ENCODE results near the gene DMD.

Gene DMD

DNA sequence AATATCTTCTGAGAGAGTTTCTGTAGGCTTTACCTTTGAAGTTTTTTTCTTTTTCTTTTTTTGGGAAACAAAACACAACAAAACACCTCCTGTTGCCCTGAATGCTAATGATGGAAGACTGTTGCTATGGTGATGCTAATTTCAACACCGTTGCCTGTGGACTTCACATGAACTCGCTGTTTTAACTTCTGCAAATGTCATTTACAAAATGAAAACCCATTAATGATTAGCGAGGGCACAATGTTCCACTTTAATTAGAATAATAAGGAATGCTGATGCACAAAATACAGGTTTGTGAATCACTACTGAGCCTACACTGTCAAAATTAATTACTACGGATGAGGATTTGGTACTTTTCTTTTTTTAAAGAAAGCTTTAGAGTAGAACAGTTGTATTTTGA is 1912.4 kb downstream of the DMD start:
- DNase-seq (ENCODE audit: low read depth in 2 of 2): no peak

DNA sequence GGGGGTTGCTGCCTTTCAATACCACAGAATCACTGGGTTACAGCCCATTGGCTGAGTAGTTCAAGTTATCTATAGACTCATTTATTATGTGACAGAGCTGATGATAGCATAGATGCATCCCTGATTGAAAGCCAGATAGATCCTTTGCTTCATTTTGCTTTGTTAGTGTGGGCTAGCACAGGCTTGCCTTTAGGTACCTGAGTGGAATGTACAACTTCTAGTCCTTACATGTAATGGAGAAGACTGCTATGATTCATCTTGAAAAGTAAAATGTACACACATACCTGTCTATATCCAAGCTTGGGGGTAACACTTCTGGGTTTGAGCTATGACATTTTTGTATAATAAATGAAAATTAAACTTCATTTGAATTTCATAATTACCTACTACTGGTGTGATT is 1913.5 kb downstream of the DMD start:
- no peak for DNase-seq (ENCODE audit: low read depth in 2 of 2)

DNA sequence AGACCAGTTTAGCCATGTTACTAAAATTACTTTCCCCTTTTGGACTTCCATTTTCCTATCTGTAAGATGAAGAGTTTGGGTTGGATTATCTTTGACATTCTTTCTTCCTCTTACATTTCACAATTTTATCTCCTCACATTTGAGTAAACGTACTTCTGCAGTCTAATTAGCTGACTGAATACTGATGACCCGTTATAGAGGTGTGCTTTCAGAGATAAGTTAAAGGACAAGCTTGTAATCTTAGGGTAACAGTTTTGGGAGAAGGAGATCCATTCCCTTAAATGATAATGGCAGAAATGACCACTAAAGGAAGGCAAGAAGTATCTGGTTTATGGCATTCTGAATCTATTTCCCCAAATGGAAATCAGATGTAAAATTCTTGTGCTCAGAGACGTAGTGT is 1916.9 kb downstream of the DMD start:
- no peak for DNase-seq (ENCODE audit: low read depth in 2 of 2)

DNA sequence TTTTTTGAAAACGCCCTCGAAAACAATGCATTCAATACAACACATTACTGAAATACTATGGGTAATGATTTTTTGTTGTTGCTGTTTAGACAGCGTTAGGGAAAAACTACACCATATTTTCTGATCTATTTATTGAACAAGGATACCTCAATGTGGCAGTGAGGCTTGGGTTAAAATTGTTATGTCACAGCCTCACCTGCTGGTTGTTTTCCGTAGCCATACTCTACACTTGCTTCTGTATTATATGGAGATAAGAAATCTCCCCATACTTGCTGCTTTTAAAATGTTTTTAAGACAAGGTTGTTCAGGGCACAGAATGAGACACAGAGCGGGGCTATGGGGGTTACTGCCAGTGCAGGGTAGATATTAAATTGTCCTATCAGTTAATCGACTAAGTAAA is 1917.9 kb downstream of the DMD start:
- DNase-seq (ENCODE audit: low read depth in 2 of 2): no peak

DNA sequence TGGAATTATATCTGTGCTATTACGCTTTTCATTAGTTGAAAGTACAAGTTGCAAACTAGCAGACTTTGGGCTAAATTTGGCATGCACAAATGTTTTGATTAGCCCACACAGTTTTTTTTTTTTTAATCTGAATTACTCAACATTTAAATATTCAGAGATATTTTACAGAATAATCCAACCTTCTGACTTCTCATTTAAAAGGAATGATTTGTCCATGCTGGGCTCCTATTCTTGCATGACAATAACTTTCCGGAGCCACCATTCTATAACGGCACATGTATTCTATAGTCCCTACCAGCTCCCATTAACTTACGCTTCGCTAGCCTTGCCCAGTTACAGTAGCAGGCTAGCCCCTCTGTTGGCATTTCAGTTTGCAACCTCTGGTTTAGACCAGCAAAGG is 1920.2 kb downstream of the DMD start:
- no peak for DNase-seq (ENCODE audit: low read depth in 2 of 2)

DNA sequence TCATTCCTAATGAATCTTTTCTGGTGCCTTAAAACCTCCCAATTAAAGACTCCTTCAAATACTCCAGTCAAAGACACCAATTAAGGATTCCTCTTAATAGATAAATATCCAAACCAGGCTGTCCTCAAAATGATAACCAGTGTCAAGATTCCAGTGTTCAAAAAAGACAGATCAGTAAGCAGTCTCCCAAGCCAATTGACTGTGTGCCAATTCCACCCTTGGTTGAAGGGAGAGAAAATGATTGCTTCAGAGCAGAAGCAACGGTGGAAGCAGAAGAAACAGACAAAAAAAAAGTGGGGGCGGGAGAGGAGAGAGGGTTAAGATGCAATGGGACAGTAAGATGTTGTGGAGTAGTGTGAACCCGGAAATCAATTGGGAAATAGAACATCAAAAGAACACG is 1923.5 kb downstream of the DMD start:
- no peak for DNase-seq (ENCODE audit: low read depth in 2 of 2)

DNA sequence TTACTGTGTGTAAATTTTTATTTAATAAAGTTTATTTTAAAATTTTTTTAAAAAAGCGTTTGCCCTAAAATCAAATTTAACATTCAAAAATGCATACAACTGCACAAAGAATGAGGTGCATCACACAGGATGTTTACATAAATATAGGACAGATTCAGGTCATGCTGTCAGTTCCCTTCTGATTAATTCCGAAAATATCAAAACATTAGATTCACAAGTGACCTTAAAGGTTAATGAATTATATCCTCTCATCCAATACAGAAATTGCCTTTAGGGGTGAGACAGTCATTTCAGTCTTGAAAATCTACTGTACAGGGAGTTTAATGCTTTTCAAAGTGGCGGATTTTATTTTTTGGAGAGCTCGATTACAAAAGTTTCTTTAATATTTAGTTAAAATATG is 1930.8 kb downstream of the DMD start:
- DNase-seq (ENCODE audit: low read depth in 2 of 2): no peak

DNA sequence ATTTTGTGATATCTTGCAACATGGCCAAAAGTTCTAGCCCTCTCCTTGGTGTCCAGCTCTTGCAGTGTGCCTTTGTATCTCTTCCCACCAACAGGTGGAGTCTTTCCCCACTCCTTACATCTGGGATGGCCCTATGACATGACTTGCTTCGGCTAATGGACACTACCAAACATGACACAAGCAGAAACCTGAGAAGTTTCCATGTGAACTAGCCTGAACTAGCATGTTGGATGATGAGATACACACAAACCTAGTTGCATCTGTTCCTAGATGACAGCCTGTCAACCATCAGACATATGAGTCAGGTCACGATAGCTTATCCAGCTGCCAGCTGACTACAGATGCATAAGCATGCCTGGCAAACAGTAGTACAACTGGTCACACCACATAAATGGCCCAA is 1932.0 kb downstream of the DMD start:
- DNase-seq (ENCODE audit: low read depth in 2 of 2): no peak

DNA sequence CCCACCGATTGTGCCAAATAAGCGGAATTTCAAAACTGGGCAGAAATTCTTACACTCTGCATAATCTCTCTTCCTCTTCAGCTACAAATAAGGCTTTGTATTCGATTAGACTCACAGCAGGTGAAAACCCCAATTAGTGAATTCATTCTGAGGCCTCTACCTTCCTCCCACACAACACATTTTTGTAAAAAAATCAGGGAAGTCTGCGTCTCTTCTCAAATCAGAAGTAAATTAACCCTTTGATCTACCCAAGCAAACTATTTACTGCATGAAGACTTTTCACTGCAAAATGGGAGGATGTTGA is 1938.9 kb downstream of the DMD start:
- DNase-seq (ENCODE audit: low read depth in 2 of 2): no peak

DNA sequence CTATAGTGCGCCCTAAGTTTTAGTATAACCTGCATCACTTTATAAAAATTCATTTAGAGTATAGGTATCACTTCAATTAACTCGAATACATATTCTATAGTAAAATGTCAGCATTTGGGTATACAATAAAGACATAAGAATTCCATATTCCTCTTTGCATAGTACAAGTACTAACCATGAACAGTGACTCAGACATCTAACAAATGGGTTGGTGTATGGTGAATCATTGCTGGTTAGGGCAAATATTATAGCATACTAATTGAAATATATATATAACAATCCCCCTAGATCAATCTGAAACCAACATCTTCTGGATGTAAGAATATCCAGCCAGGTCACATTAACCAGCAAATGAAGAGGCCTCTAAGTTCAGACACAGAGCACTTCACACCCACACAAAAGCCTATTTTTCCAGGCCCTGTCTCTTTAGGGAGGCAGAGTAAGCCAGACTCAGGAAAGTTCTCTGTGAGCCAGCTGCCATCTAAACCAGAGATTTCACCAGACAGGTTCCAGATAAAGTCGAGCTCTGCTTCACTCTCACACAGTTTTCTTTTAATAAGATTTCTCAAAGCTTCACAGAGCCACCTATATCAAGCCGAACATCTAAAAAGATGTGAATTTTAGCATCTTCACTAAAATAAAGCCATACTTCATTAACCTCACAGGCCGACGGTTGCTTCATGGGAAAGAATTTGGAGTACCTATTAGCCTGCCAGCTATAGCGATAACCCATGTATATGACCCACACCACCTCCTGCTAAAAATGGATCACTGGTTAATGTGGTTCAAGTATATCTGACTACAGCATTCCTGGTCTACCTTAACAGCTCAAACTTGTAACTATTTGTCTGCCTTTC is 1939.5 kb downstream of the DMD start:
- DNase-seq (ENCODE audit: low read depth in 2 of 2): no peak

DNA sequence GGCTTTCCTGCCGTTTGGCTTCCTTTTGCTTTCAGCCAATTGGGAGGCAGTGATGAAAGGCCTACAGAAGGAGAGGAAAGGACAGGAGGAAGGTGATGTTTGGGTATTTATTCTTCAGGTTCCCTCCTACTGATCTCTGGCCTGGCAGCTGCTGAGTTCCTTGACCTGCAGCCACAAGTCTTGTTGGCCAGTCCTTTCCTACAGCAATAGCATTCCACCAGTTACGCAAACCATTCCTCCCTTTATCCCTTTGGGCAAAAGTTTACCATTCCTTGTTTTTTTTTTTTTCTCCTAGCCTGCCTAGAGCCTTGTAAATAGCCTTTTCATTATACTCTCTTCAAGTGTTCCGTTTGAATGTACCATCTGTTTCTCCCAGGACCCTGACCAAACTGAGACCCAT is 1941.4 kb downstream of the DMD start:
- DNase-seq (ENCODE audit: low read depth in 2 of 2): no peak

DNA sequence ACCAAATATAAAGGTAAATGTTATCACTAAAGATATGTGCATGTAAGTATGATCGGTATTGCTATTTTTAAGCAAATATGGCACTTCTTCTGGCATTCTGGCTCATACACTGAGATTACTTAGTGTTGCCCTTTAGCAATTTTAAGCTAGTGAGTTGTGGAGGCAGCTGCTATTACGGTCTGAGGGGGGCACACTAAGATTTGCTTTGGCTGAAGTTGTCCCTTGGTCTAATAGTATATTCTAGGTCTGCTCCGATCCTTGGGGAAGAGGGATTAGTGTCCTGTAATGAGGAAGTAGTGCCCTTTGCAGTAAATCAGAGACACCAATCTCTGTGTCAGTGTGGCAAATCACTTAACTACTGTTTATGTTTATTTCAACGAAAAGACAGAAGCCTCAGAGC is 1943.0 kb downstream of the DMD start:
- no peak for DNase-seq (ENCODE audit: low read depth in 2 of 2)

DNA sequence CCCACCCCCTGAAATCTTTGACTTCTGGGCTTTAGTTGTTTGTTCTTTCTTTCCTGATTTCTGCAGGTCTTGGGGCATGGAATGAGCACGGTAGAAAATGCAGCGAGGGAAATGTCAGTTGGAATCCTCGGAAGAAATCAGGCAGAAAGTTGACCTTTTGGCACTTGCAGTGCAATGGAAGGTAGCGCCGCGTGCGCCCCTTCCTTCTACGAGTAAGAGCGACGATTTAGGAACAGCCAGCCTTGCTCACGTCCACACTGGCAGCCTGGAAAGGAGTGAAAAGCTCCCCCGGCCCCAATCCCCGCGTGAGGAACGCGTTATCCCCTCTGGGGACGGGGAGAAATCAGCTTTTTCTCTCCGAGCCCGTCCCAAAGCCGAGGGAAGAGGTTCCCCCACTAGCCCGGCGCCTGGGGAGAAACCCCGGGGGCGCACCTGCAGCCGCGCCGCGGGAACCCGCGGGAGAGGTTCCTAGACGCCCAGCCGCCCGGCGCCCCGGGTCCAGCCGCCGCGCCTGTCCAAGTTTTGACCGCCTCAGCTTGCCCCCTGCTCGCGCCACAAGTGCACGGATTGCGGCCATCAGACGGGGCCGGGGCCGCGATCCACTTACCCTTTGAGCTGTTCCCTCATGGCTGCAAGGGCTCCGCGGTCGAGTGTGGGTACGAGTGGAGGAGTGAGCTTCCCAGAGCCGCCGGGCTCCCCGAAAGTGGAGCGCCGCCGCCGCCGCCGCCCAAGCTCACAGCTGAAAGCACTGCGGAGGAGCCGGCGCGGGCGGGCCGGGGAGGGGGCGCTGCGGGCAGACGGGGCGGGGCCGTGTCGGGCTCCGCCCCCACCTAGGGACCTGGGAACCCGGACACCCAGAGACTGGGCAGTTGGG is 1944.9 kb downstream of the DMD start:
- DNase-seq (ENCODE audit: low read depth in 2 of 2): no peak

DNA sequence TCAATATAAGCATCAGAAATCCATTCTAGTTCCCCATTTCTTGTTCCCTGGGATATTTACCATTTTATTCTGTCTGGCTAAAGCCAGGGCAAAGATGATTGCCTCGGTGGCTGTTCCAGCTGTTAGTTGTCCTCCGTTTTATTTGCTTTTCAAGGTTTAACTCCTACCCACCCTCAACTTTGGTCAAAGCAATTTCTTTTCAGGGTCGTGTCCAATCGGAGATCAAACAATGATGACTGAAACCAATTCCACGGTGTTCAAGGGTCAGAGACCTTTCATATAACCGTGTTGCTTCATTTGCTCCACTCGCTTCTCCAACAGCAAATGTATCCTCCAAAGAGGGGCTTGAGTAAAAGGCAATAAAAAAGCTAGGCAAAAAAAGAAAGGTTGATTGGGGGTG is 1946.0 kb downstream of the DMD start:
- no peak for DNase-seq (ENCODE audit: low read depth in 2 of 2)

DNA sequence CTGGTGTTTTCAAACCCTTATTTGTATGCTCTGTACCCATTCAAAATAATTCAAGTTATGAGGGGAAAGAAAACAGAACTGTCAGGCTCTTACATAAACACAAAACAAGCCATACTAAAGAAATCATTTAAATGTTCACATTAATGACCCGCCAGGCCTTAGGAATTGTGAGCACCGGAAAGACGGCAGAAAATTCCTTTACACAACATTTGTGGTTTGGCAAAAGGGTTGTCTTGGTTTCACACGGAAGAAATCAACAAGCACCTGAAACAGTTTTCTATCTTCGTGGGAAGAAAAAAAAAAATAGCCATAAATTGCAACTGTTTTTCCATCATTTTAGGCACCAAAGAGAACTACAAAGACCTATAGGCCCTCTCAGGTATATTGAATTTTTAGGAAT is 1951.0 kb downstream of the DMD start:
- no peak for DNase-seq (ENCODE audit: low read depth in 2 of 2)

DNA sequence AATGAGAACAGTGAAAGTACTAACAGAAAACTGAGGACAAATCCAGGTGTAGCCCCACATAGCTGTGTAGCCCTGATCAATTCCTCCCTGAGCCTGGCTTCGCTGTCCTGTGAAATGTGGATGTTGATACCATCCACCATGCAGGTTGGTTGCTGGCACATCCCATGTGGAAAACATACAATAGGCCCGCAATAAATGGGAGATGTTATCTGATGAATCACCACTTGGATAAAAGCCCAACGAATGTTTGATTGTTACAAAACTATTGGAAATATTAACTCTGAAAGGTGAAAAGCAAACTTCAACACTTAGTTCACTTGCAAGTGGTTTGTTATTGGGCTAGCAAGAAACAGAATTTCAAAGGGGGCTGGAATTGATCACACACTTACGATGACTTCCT is 1953.2 kb downstream of the DMD start:
- DNase-seq (ENCODE audit: low read depth in 2 of 2): no peak

DNA sequence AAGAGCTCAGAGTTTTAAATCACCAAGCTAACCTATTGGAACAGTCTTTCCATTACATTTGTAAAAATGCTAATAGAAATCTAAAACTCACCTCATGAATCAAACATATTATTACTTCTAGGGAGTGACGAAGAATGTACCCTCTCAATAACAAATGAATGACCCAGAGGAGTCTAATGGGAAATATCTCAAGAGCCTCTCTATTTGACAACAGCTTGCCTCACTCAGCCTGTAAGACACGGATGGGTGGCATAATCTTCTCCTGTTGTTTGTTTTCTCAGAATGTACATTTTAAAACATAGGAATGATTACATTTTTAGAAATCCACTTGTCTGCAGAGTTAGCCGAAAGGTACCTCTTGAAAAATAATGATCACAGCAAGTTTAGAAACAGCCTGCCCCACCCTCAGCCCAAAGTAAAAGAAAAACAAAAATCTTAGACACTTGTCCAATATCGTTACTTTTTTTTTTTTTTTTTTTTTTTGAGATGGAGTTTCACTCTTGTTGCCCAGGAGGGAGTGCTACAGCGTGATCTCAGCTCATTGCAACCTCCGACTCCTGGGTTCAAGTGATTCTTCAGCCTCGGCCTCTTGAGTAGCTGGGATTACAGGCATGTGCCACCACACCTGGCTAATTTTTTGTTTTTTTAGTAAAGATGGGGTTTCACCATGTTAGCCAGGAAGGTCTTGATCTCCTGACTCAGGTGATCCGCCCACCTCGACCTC is 1955.9 kb downstream of the DMD start:
- no peak for DNase-seq (ENCODE audit: low read depth in 2 of 2)

DNA sequence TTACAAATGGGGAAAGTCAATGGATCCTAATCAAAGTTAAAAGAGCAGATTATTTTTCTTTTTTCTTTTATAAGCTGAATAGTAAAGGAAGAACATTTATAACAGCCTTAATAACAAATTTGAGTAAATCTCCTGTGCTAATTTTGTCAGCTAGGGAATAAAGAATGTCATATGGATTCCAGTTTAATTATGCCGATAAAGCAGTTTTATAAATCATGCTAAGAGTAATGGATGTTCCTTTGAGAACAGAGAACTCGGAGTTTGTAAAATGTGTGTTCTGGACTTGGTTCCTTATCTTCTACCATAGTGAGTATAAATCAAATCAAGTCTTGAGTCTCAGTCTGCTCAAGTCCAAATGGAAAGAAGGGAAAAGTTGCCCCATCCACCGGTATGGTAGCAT is 1959.2 kb downstream of the DMD start:
- DNase-seq (ENCODE audit: low read depth in 2 of 2): no peak

DNA sequence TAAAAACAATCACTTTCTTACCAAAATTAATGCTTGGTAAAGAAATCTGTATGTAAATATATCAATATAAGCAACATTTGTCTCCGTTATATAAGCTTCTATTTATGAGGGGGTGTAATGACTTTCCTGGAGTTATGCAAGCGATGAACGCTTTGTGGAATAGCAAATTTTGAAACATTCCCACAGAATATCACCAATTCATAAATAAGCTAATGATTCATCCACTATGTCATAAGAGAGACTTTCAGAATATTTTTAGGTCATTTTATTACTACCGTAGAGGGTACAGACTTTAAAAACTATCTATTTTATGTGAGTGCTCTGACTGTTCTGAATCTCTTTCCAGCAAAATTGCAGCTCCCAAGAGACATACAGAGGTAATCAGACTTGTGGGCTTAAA is 1960.0 kb downstream of the DMD start:
- DNase-seq (ENCODE audit: low read depth in 2 of 2): no peak

DNA sequence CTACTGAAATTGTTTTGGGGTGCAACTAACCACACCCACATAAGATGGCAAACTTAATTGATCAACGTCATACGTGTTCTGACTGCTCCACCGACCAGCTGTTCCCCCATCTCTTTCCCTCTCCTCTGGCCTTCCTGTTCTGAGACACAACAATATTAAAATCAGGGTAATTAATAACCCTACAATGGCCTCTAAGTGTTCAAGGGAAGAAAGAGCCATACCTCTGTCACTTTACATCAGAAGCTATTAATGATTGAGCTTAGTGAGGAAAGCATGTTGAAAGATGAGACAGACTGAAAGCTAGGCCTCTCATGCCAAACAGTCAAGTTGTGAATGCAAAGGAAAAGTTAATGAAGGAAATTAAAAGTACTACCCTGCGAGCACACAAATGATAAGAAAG is 1965.6 kb downstream of the DMD start:
- DNase-seq (ENCODE audit: low read depth in 2 of 2): no peak

DNA sequence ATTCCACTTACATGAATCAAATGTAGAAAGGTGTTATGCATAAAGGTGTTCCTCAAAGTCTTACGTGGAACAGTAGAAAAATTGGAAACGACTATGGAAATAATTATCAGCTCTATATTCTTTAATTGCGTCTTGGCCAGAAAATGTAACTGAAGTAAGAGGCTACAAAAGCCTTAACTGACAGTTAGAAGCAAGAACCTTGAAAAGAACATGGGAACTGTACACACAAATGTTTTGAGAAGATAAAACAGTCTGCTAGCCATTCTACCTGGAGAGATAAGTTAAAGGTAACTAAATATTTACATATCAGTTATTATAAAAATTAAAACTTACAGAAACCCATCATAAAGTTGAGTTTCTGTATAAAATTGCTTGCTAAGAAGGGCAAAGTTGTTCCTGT is 1967.5 kb downstream of the DMD start:
- no peak for DNase-seq (ENCODE audit: low read depth in 2 of 2)

DNA sequence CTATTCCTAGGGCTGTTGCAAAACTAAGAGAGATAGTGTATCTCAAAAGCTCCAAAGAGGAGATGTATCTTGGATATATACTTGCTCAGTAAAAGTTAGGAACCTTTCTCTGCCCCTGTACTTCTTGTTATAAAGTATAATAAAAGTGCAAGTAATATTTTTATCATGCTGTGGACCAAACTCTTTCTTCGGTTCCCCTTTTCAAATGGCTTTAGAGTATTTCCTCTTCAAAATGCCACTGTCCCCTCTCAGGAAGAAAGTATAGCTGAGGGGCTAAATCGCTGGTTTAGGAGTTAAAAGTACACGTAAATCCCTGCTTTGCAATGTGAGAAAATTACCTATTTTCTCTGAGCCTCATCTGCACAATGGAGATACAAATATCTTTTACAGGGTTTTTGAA is 1970.4 kb downstream of the DMD start:
- DNase-seq (ENCODE audit: low read depth in 2 of 2): no peak

DNA sequence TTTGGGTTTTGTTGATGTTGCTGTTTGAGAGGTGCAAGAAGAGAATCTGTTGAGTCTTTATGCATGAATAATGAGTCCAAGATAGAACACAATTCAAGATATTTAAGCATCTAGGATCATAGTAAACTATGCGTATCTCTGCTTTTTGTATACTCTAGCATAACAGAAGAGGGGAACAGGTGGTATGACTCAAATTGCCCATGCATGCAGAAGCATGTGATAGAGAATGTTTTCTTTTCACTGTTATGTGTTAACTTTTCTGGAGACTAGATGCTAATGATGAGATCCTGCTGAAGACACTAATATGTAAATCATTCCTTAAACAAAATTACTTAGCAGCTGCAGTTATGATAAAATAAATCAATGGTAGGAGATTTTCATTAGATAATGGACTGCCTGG is 1974.2 kb downstream of the DMD start:
- DNase-seq (ENCODE audit: low read depth in 2 of 2): no peak

All from activated CD8-positive, alpha-beta memory T cell treated with anti-CD3 and anti-CD28 coated beads for 4 hours (primary cell).